GM06990 (cell line): ENCODE results near the gene C1orf167.

Experiments
- DNase-seq: peaks from one replicate; pipeline ENCODE4 v3.0.0-alpha.2; 2011; ENCODE audit not compliant: insufficient read length; ENCODE audit errors: extremely low read depth
- H3K27me3 ChIP-seq: replicated peaks from 2 replicates; pipeline ENCODE4 v1.6.0; 2011; ENCODE audit warnings: low read length; ENCODE audit not compliant: control insufficient read depth, insufficient read depth
- H3K36me3 ChIP-seq: 2 replicates; pipeline ENCODE4 v1.5.1; 2011; ENCODE audit warnings: low read length; ENCODE audit not compliant: control insufficient read depth, insufficient read depth
- H3K4me3 ChIP-seq: replicated peaks from 2 replicates; pipeline ENCODE4 v1.5.1; 2011; ENCODE audit warnings: low read depth, mild to moderate bottlenecking, control low read depth, low read length
- CTCF ChIP-seq: IDR thresholded peaks from 2 replicates; pipeline ENCODE4 v1.5.1; 2011; ENCODE audit warnings: low read length, control low read depth, mild to moderate bottlenecking, inconsistent platforms; ENCODE audit not compliant: insufficient read depth, poor library complexity, severe bottlenecking

The C1orf167 gene

GRCh38 chr1:11796036-11796828 is 34.2 kb downstream of the C1orf167 start:
- no peak for TF ChIP-seq CTCF

GRCh38 chr1:11797525-11798216 is 35.7 kb downstream of the C1orf167 start:
- DNase-seq = no peak
- H3K4me3 ChIP-seq = no peak overlapping the region
- TF ChIP-seq CTCF = no peak
- peaks cover 27% of the 10 kb centered on the region for H3K36me3 ChIP-seq
- no peaks in the 10 kb centered on the region for H3K27me3 ChIP-seq

More at GRCh38 chr1:11796036-11796828, 34.2 kb downstream of the C1orf167 start:
- no peak for DNase-seq
- H3K36me3 ChIP-seq = peaks cover 30% of the 10 kb centered on the region
- no peaks in the 10 kb centered on the region for H3K27me3 ChIP-seq
- H3K4me3 ChIP-seq = no peak overlapping the region

DNA sequence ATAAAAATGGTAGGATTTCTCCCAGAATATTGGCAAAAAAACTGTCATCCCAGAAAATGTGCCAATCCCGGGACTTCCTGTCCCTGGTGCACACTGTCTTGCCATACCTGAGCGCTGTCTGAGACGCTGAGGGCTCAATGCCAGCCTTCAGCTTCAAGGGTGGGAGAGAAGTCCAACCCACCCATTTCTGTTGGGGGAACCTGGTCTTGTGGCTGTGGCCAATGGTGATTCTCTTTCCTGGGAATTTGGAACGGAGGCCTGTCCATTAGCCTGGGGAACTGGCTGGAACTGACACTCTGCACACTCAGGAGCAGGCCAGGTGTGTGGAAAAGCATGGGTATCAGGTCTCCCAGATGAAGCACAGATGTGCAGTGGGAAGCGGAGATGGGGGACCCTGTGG is 37.1 kb downstream of the C1orf167 start:
- no peaks in the 10 kb centered on the region for H3K27me3 ChIP-seq
- no peak overlapping the region for H3K4me3 ChIP-seq
- peaks cover 25% of the 10 kb centered on the region for H3K36me3 ChIP-seq
- DNase-seq = no peak
- TF ChIP-seq CTCF = no peak

DNA sequence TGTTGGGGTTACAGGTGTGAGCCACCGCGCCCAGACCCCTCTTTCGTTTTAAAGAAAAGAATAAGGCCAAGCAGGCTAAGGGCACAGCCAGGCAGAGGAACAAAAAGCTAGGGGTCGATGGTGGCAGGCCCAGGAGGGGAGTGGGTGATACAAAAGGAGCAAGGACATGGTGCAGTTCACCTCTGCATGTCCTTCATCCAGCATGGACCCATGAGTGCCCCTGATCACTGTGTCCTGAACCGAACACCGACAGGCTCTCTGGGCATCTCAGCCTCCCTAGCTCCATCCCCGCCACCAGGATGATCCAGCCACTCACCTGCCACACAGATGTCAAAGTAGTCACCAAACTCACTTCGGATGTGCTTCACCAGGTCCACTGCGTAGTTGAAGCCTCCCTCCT is 37.9 kb downstream of the C1orf167 start:
- Histone ChIP-seq H3K36me3 (peaks cover 19% of the 10 kb centered on the region), H3K4me3 (no peak overlapping the region), H3K27me3 (no peaks in the 10 kb centered on the region)
- TF ChIP-seq CTCF = no peak
- DNase-seq = no peak

GRCh38 chr1:11800391-11800755 is 38.4 kb downstream of the C1orf167 start:
- no peak for TF ChIP-seq CTCF
- Histone ChIP-seq H3K4me3 (no peak overlapping the region), H3K36me3 (peaks cover 19% of the 10 kb centered on the region), H3K27me3 (no peaks in the 10 kb centered on the region)
- no peak for DNase-seq
